Left cardiac atrium (tissue), 4 donors: ENCODE measurements around the gene UGT2B10. TPM values are rescaled to one million over a fixed set of nuclear protein-coding genes. Genes with fewer than 3 reads are reported as not detected.

Source experiments
- ATAC-seq, 2 donors: fragments of 200-7000 bp; cut with Tn5 transposase; one replicate each; pipeline ENCODE4 v1.9.1; 2020; ENCODE audit warnings: mild to moderate bottlenecking in 2 of 2, moderate library complexity in 2 of 2
- DNase-seq: peaks from one replicate; pipeline ENCODE4 v3.0.0-alpha.2; 2020
- intact Hi-C, 2 donors: fragments of 100-400 bp; cut with DNase I; formaldehyde crosslinking; loops; one replicate each; pipeline versions ENCODE4 v1.14.1 to v1.15.1; 2022 to 2023
- total RNA-seq, 2 donors: library from RNA; stranded (reverse); fragmentation: NEBNext Ultra II Directional; extraction: Animal tissue kit (Norgen Biotek cat#: 25700); gene quantifications; one replicate each; pipeline ENCODE4 v1.2.1, GENCODE V29; 2021
- donor health status: DM: no; HTN: yes; CAD: no.
- donor health status: DM: no; HTN: yes; CAD: no; lungs with severe emphysema.
- donor health status: DM: yes; HTN: yes; CAD: no.
- donor health status: Dilated cardiomyopathy.

The UGT2B10 gene
- total RNA-seq, 2 donors from 2014 or later: not detected

DNA sequence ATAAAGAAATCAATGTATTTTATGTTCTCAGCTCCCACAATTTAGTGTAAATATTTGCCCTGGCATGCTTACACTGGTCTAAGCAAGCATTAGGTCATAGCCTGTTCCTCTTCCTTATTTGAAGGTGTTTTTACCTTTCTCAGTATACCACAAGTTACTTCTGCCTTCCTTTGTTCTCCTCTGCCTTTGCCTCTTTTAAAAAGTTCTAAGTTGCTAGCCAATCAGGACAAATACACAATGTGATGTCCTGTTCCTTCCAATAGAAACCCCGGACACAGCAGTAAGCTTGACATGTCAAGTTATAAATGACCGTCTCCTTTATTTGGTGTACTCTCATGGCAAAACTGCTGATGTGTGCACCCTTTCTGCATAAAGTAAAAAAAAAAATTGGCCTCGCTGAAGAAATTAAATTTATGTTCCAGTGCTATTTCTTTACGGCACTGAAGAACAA lies 49.4 kb downstream of the UGT2B10 start:
- no peak for ATAC-seq
- DNase-seq: no peak
- intact Hi-C loops: no loop called here

DNA sequence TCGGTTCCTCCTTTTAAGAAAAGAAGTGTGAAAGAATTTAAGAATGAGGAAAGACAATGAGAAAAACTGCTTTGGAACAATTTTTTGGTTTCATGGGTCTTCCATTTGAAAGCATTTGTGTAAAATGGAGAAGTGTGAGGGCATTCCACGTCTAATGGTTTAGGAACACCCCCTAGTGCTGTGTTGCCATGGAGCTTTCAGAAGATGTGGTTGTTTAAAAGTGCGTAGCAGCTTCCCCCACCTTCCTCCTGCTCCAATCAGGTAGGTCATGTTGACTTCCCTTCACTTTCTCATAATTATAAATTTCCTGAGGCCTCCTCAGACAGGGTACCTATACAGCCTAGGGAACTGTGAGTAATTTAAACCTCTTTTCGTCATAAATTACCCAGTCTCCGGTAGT lies 50.0 kb downstream of the UGT2B10 start:
- intact Hi-C loops: no loop called here
- DNase-seq (no peak), ATAC-seq (no peak)

DNA sequence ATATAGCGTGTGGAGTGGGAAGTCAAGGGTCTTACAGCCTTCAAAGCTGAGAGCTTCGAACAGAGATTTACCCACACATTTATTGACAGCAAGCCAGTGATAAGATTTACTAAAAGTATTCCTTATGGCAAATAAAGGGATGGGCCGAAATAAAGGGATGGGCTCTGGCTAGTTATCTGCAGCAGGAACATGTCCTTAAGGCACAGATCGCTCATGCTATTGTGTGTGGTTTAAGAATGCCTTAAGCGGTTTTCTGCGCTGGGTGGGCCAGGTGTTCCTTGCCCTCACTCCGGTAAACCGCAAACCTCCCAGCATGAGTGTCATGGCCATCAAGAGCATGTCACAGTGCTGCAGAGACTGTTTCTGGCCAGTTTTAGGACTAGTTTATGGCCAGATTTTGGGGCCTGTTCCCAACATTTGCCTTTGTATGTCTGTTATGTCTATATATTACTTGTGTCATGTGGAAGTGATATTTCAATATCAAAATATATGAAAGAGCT lies 53.5 kb downstream of the UGT2B10 start:
- intact Hi-C loops: no loop called here
- DNase-seq (no peak), ATAC-seq (no peak)

DNA sequence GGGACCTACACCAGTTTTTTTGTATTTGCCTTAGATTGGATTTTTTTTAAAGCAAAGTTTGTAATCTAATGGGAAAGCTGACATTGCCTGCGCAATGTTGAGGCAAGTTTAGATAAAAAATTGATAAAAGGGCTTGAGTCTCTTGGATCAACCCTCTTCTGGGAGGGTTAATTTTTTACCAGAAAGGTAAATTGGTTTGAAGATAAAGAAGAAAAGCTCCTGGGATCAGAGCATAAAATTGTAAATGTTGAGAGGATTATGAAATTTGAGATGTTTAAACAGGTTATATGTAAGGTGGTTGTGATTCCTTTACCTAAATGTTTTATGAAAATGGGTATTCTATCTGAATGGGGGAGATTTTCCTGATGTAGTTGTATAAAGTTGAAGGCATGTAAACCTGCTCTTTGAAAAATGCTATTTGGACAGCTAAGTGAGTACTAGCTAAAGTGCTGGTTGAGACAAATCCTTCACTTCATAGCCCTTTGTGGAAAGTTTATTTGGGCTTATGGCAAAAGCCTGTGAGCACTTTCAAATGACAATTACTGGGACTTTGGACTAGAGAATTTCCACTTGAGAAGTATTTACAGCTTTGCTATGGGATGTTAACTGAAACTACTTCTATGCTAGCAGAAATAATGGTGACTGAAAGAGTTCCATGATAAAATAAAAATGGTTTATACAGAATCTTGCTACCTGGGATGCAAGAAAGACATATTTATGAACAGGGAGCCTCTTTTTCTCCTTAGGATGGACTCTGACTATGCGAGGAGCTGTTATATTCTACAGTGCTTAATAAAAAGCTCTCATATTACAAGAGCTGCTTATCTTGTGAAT lies 56.2 kb downstream of the UGT2B10 start:
- intact Hi-C loops: no loop called here
- no peak for ATAC-seq
- no peak for DNase-seq

DNA sequence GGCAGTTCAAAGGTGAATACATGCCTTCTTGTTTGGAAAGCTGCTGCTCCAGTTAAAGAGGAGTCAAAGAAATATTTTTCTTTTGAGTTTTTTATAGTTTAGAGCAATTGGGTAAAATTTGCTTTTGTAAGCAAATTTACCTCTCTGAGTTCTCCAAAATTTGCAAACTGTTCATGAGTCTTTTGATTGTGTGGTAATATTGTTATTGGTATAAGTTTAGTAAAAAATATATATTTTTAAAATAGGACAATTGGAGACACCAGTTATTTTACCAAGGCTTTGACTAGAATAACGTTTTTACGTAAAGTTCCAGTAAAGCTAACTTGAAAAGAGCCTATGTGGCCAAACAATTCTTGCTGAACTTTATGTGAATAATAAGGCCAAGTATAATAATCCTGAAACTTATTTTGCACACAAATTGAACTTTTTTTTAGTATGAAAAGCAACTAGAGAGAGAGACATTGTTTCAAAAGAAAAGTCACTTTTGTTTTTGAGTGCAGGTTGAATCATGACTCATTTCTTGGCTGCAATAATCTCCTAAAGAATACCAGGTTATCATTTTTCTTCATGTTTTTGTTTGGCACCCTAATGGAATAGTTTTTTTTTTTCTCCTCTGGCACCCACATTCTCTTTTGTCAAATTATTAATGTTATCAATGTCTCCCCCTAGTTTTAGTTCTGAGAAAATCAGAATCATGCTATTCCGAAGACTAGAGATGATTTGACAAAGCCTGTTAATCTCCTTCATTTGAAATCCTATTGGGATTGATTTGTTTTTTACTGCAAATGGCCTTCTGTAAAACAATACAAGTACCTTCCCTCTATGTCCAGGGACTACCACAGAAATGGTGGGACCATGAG lies 57.1 kb downstream of the UGT2B10 start:
- DNase-seq (no peak), ATAC-seq (no peak)
- intact Hi-C loops: no loop called here

DNA sequence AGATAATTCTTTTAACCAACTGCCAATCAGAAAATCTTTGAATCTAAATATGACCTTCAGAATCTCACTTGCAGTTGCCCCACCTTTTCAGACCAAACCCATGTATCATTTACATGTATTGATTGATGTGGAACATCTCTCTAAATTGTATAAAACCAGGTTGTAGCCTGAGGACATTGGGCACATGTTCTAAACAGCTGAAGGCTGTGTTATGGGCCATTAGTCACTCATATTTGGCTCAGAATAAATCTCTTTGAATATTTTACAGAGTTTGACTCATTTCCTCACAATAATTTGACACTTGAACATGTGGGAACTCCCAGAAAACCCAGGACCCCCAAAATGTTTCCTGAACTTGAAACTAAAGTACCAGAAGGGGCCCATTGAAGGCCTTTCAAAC lies 58.7 kb downstream of the UGT2B10 start:
- intact Hi-C loops: no loop called here
- no peak for ATAC-seq
- no peak for DNase-seq

DNA sequence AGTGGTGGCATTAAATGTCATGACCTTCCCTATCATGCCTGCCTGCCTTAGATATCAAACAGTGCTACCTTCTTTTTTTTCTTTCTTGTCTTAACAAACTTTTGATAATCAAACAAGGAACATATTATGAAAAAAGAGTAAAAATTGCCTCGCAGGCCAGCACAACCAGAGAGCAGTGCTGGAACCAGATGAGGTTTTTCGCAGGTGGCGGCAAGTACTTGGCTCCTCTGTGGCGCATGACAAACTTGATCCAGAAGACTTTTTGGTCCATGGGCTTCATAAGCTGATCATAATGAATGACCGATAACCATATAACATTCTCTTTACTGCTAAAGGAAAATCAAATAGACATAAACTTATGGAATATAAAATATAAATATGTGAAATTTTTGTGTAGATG lies 61.8 kb downstream of the UGT2B10 start:
- intact Hi-C loops: no loop called here
- DNase-seq: no peak
- ATAC-seq: no peak

DNA sequence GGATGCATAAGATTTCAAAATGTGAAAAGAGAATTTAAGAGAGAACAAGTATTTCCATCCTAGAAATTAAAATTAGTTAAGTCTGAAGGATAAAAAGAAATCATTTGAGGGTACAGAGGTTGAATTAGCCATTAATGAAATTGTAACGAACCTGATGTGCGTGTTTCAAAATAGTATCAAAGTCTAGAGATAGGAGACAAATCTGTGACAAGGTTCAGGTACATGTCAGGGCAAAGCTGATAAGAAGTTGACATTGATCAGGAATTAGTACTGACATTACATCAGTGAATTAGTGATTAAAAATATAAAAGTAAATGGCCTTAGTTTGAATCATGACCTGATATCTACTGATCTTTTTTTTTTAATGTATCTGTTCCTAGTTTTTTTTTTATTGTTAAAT lies 62.3 kb downstream of the UGT2B10 start:
- no peak for DNase-seq
- ATAC-seq: no peak
- intact Hi-C loops: no loop called here

Other genes starting within 250 kb of the UGT2B10 start
- not detected for gene UGT2B17, start 239.7 kb upstream of the UGT2B10 start, total RNA-seq
- not detected for gene UGT2B15, start 145.3 kb upstream of the UGT2B10 start, total RNA-seq
- gene UGT2A3, start 135.8 kb downstream of the UGT2B10 start, total RNA-seq: not detected